ENCODE measurements around the gene PRRT1B. TPM values are rescaled to one million over a fixed set of nuclear protein-coding genes. Genes with fewer than 3 reads are reported as not detected.
"Not testable (repeated sequence)": the region's sequence is repeated elsewhere in the genome, so short reads cannot be mapped to it uniquely, and the experiment has no call there.

The PRRT1B gene
- total and polyA plus RNA-seq, 2 donors (not counting 1 experiment from before 2014, with no cell fraction given), result not detected

DNA sequence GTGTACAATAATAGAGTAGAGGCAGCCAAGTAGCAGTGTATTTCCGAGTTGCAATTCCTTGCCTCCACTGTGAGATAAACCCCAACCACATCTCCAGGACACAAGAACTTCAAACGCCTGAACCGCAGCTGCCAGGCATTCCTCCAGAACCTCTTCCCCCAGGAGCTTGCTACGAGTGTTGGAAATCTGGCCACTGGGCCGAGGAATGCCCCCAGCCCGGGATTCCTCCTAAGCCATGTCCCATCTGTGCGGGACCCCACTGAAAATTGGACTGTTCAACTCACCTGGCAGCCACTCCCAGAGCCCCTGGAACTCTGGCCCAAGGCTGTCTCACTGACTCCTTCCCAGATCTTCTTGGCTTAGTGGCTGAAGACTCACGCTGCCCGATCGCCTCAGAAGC lies 3.9 kb downstream of the PRRT1B start:
- H3K4me3 Mint-ChIP-seq; H4K20me1 ChIP-seq (ENCODE audit: control insufficient read depth, insufficient read depth, low read length, poor library complexity, severe bottlenecking); DNase-seq; CTCF ChIA-PET; H3K9me3 Mint-ChIP-seq (ENCODE audit: insufficient read depth); H3K4me2 ChIP-seq (replicated peaks; ENCODE audit: low read depth, low read length, poor library complexity, severe bottlenecking); H3K4me3 ChIP-seq (ENCODE audit: control extremely low read depth in 1 of 5, extremely low read depth in 1 of 5, insufficient read depth in 1 of 5, low read depth in 2 of 5, low read length in 4 of 5); H3K79me2 ChIP-seq (ENCODE audit: control insufficient read depth, insufficient read depth, low read length); H2AFZ ChIP-seq (ENCODE audit: insufficient read depth, low read depth, low read length, poor library complexity, severe bottlenecking); H3K36me3 ChIP-seq (replicated peaks in 1 of 2; ENCODE audit: control extremely low read depth in 1 of 2, control insufficient read depth in 1 of 2, extremely low read depth in 1 of 2, insufficient read depth in 2 of 2, low read length in 1 of 2); POLR2A ChIA-PET; ATAC-seq (ENCODE audit: low read depth); H3K27ac ChIP-seq (ENCODE audit: low read length in 2 of 2); H3K9ac ChIP-seq (ENCODE audit: low read length); H3K27ac Mint-ChIP-seq; intact Hi-C loops (cut with micrococcal nuclease): not testable (repeated sequence)
- H3K27me3 ChIP-seq (replicated peaks in 1 of 4; ENCODE audit: control extremely low read depth in 1 of 4, control insufficient read depth in 3 of 4, insufficient read depth in 4 of 4, low read length in 3 of 4), result peaks cover 0 to 53% (median 21%) of the 10 kb centered on the region in 4 experiments
- H3K9me3 ChIP-seq (ENCODE audit: control extremely low read depth in 1 of 3, control insufficient read depth in 2 of 3, insufficient read depth in 1 of 3, low read length in 2 of 3), result peaks cover 0 to 38% (median 8%) of the 10 kb centered on the region in 3 donors
- 89% methylated on average over 9 of the region's 10 CpGs for WGBS (ENCODE audit: insufficient coverage)
- peaks cover 15 to 16% of the 10 kb centered on the region in 2 donors for H3K4me1 ChIP-seq (ENCODE audit: control insufficient read depth in 2 of 2, insufficient read depth in 2 of 2, low read length in 2 of 2)
- Mint-ChIP-seq H3K4me1 (peaks cover 11% of the 10 kb centered on the region), H3K27me3 (peaks cover 69% of the 10 kb centered on the region)

DNA sequence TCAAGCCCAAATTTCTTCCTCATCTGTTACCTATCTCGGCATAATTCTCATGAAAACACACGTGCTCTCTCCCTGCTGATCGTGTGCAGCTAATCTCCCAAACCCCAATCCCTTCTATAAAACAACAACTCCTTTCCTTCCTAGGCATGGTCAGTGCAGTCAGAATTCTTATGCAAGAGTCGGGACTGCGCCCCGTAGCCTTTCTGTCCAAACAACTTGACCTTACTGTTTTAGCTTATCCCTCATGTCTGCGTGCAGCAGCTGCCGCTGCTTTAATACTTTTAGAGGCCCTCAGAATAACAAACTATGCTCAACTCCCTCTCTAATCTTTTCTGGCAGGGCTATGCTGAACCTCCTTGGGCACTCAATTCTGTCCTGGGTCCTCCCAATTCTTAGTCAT lies 5.1 kb downstream of the PRRT1B start:
- H3K79me2 ChIP-seq (ENCODE audit: control insufficient read depth, insufficient read depth, low read length); H3K27ac Mint-ChIP-seq; CTCF ChIA-PET; H4K20me1 ChIP-seq (ENCODE audit: control insufficient read depth, insufficient read depth, low read length, poor library complexity, severe bottlenecking); ATAC-seq (ENCODE audit: low read depth); H3K4me3 ChIP-seq (ENCODE audit: control extremely low read depth in 1 of 5, extremely low read depth in 1 of 5, insufficient read depth in 1 of 5, low read depth in 2 of 5, low read length in 4 of 5); H3K9ac ChIP-seq (ENCODE audit: low read length); H3K36me3 ChIP-seq (replicated peaks in 1 of 2; ENCODE audit: control extremely low read depth in 1 of 2, control insufficient read depth in 1 of 2, extremely low read depth in 1 of 2, insufficient read depth in 2 of 2, low read length in 1 of 2); H3K27ac ChIP-seq (ENCODE audit: low read length in 2 of 2); H3K4me3 Mint-ChIP-seq; H3K9me3 Mint-ChIP-seq (ENCODE audit: insufficient read depth); H2AFZ ChIP-seq (ENCODE audit: insufficient read depth, low read depth, low read length, poor library complexity, severe bottlenecking); intact Hi-C loops (cut with micrococcal nuclease); H3K4me2 ChIP-seq (replicated peaks; ENCODE audit: low read depth, low read length, poor library complexity, severe bottlenecking); POLR2A ChIA-PET; DNase-seq: not testable (repeated sequence)
- peaks cover 70% of the 10 kb centered on the region for H3K27me3 Mint-ChIP-seq
- peaks cover 11% of the 10 kb centered on the region for H3K4me1 Mint-ChIP-seq
- 95% methylated on average over 8 of the region's 8 CpGs for WGBS (ENCODE audit: insufficient coverage)
- H3K27me3 ChIP-seq (replicated peaks in 1 of 4; ENCODE audit: control extremely low read depth in 1 of 4, control insufficient read depth in 3 of 4, insufficient read depth in 4 of 4, low read length in 3 of 4), result peaks cover 0 to 50% (median 19%) of the 10 kb centered on the region in 4 experiments
- peaks cover 15 to 16% of the 10 kb centered on the region in 2 donors for H3K4me1 ChIP-seq (ENCODE audit: control insufficient read depth in 2 of 2, insufficient read depth in 2 of 2, low read length in 2 of 2)
- H3K9me3 ChIP-seq (ENCODE audit: control extremely low read depth in 1 of 3, control insufficient read depth in 2 of 3, insufficient read depth in 1 of 3, low read length in 2 of 3), result peaks cover 0 to 32% (median 2%) of the 10 kb centered on the region in 3 donors
